Dermis microvascular lymphatic vessel endothelial cell (primary cell): Measurements from ENCODE around the gene CCL26. TPM values are rescaled to one million over a fixed set of nuclear protein-coding genes. Genes with fewer than 3 reads are reported as not detected.
"Not testable (repeated sequence)": the region's sequence is repeated elsewhere in the genome, so short reads cannot be mapped to it uniquely, and the experiment has no call there.

Experiments
- DNase-seq, 2 donors: peaks; one replicate each; pipeline versions ENCODE4 v3.0.0 to v3.0.0-alpha.2; 2010; ENCODE audit warnings: low read depth in 2 of 2
- total RNA-seq: library from RNA; depleted of rRNA; stranded (reverse); fragments of >200 nt; gene quantifications from 2 replicates; pipeline ENCODE4 v1.2.1, GENCODE V29; 2014

Gene CCL26
- total RNA-seq, 1 donor from 2014 or later, result not detected

GRCh38 chr7:75792567-75792966 is 20.6 kb upstream of the CCL26 start:
- not testable (repeated sequence) for DNase-seq

- no peak for DNase-seq
These were observed 17.4 kb upstream of the CCL26 start for GRCh38 chr7:75789361-75789924.

GRCh38 chr7:75788154-75788847 is 16.3 kb upstream of the CCL26 start:
- DNase-seq, result not testable (repeated sequence)

- not testable (repeated sequence) for DNase-seq
These were observed 11.0 kb upstream of the CCL26 start for GRCh38 chr7:75783058-75783457.

- not testable (repeated sequence) for DNase-seq
These were observed 8.7 kb upstream of the CCL26 start for GRCh38 chr7:75780647-75781273.

GRCh38 chr7:75779516-75779915 is 7.5 kb upstream of the CCL26 start:
- not testable (repeated sequence) for DNase-seq

GRCh38 chr7:75779035-75779434 is 7.0 kb upstream of the CCL26 start:
- not testable (repeated sequence) for DNase-seq

- DNase-seq, result peak; percentile 24 to 34
These were observed 4.4 kb upstream of the CCL26 start for GRCh38 chr7:75776295-75776971.

GRCh38 chr7:75773958-75774357 is 1.9 kb upstream of the CCL26 start:
- not testable (repeated sequence) for DNase-seq

GRCh38 chr7:75771224-75771623 is 787 bp downstream of the CCL26 start:
- DNase-seq, result no peak

GRCh38 chr7:75762350-75762917 is 9.6 kb downstream of the CCL26 start:
- peak; percentile 56 to 71 for DNase-seq

GRCh38 chr7:75761801-75762200 is 10.2 kb downstream of the CCL26 start:
- not testable (repeated sequence) for DNase-seq

GRCh38 chr7:75758491-75758890 is 13.5 kb downstream of the CCL26 start:
- DNase-seq, result no peak

GRCh38 chr7:75757860-75758259 is 14.2 kb downstream of the CCL26 start:
- no peak for DNase-seq

GRCh38 chr7:75756991-75757676 is 14.9 kb downstream of the CCL26 start:
- DNase-seq, result peak; percentile 50 to 71

GRCh38 chr7:75756206-75756990 is 15.6 kb downstream of the CCL26 start:
- DNase-seq, result no peak

GRCh38 chr7:75743455-75743859 is 28.6 kb downstream of the CCL26 start:
- no peak for DNase-seq

- no peak for DNase-seq
These were observed 31.0 kb downstream of the CCL26 start for GRCh38 chr7:75740846-75741497.

GRCh38 chr7:75739796-75740672 is 32.0 kb downstream of the CCL26 start:
- DNase-seq, result peak in 1 of 2 donors; percentile 36
